HL-60 (cell line): ENCODE results near the gene FIGNL2.
A peak's percentile ranks its signal among the peaks of the same experiment; 100 is the strongest.

ENCODE experiments used
- DNase-seq, 2 experiments: peaks; one replicate each; pipeline ENCODE4 v3.0.0-alpha.2; 2010 to 2020; ENCODE audit warnings: low read depth in 1 of 2, low spot score in 1 of 2
- H3K27ac ChIP-seq: fragments of 250-450 bp; sonication (Bioruptor Pico); replicated peaks from 2 replicates; pipeline ENCODE4 v1.5.1; 2020; ENCODE audit warnings: mild to moderate bottlenecking, moderate library complexity
- H3K27me3 ChIP-seq: fragments of 250-450 bp; sonication (Bioruptor Pico); 2 replicates; pipeline ENCODE4 v1.5.1; 2021; ENCODE audit warnings: mild to moderate bottlenecking, moderate library complexity; ENCODE audit not compliant: insufficient read depth, poor library complexity, severe bottlenecking
- H3K4me3 ChIP-seq: replicated peaks from 2 replicates; pipeline ENCODE4 v1.5.1; 2011; ENCODE audit warnings: mild to moderate bottlenecking, control low read depth, low read length; ENCODE audit not compliant: insufficient read depth
- CTCF ChIP-seq: IDR thresholded peaks from one replicate; pipeline ENCODE4 v1.5.1; 2011; ENCODE audit warnings: low read length, control low read depth, inconsistent platforms; ENCODE audit not compliant: insufficient read depth
- GABPA ChIP-seq: IDR thresholded peaks from 2 replicates; pipeline ENCODE4 v1.6.1; 2012; ENCODE audit warnings: low read depth
- POLR2AphosphoS5 ChIP-seq: IDR thresholded peaks from 2 replicates; pipeline ENCODE4 v1.6.1; 2012; ENCODE audit warnings: low read depth
- REST ChIP-seq: IDR thresholded peaks from 2 replicates; pipeline ENCODE4 v1.6.1; 2012; ENCODE audit warnings: low read depth; ENCODE audit not compliant: insufficient replicate concordance
- SPI1 ChIP-seq: IDR thresholded peaks from 2 replicates; pipeline ENCODE4 v1.6.1; 2012; ENCODE audit warnings: low read depth, mild to moderate bottlenecking, borderline replicate concordance

Gene FIGNL2

DNA sequence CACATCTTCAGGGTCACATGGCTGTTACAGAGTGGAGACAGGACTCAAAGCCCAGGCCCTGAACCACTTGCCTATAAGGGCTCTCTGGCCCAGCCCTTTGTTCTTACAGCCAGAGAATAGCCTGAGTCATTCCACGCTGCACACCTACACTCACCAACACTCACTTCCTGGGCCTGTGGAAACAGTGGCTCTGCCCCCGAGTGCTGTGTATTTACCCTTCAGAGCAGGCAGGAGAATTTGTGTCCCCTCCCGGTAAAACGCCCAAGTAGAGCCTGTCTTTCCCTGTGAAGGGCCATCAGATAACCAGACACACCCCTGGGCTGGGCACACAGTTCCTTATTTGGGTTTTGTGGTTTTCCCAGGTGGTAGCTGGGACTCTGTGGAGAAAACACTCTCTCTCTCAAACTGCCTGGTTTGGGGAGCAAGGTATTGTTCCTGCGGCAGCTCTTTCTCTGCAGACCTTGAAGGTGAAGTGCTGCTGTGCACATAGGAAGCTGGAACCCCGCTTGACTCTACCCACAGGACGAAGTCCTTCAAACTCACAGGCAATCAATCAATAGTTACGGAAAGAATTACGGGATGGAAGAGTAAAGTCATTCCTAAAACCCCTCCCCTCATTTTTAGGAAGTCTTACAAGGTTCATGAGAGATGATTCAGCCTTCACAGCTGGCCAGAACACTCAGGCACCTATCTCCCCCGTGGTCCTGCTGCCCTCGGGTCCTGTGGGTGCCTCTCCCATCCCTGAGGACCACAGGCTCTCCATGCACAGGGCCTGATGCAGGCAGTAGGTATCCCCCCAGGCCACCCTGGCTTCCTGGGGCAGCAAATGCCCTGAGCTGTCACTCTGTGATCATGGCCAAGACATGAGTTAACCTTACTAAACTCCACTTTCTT lies 20.3 kb downstream of the FIGNL2 start:
- DNase-seq: peak in 1 of 2 experiments; percentile 52
- Histone ChIP-seq H3K4me3 (no peak overlapping the region), H3K27ac (no peak overlapping the region), H3K27me3 (peaks cover 12% of the 10 kb centered on the region)
- TF ChIP-seq POLR2AphosphoS5 (no peak), SPI1 (peak; percentile 78)

- no peak for TF ChIP-seq SPI1
- TF ChIP-seq REST: no peak
- no peak for TF ChIP-seq GABPA
- no peak for TF ChIP-seq POLR2AphosphoS5
- TF ChIP-seq CTCF: no peak
- no peak overlapping the region for H3K27ac ChIP-seq
- DNase-seq: no peak
- H3K27me3 ChIP-seq: peaks cover 18% of the 10 kb centered on the region
- H3K4me3 ChIP-seq: no peak overlapping the region
Measured at GRCh38 chr12:51826881-51827280, 21.6 kb downstream of the FIGNL2 start.

DNA sequence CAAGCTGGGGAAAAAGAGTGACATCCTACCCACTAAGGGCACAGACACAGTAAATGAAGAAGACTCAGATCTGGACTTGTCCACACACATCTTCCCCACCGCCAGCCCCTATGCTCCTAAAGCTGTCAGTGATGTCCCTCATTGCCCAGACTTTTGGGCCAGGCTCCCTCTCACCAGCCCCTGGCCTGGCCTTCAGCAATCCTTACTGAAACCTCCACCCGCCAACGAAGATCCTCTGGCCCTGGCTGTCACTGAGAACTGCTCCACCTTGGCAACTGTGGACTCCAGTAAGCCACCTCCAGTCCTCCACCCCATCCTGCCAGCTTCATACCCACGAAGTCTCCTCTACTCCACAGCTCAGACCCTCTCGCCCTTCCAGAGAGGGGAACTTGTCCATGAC lies 23.3 kb downstream of the FIGNL2 start:
- H3K4me3 ChIP-seq: no peak overlapping the region
- TF ChIP-seq GABPA (no peak), REST (no peak), CTCF (no peak), POLR2AphosphoS5 (no peak), SPI1 (no peak)
- no peak for DNase-seq
- no peak overlapping the region for H3K27ac ChIP-seq
- peaks cover 25% of the 10 kb centered on the region for H3K27me3 ChIP-seq

- H3K27ac ChIP-seq: no peak overlapping the region
- no peak overlapping the region for H3K4me3 ChIP-seq
- peak in 1 of 2 experiments; percentile 42 for DNase-seq
- H3K27me3 ChIP-seq: peaks cover 37% of the 10 kb centered on the region
- TF ChIP-seq CTCF (peak; percentile 40), REST (no peak)
Measured at GRCh38 chr12:51823875-51824565, 24.5 kb downstream of the FIGNL2 start.
